HepG2 (cell line): ENCODE measurements around the gene FYB1.

ENCODE experiments used
- ARNTL ChIP-seq: sonication (generic); formaldehyde crosslinking; IDR thresholded peaks from 2 replicates; pipeline ENCODE4 v1.4.0; 2020; ENCODE audit warnings: mild to moderate bottlenecking, missing genetic modification reagents
- FOXJ3 ChIP-seq: sonication (generic); formaldehyde crosslinking; IDR thresholded peaks from 2 replicates; pipeline ENCODE4 v1.4.0; 2020; ENCODE audit warnings: missing genetic modification reagents, mild to moderate bottlenecking, borderline replicate concordance
- MXD4 ChIP-seq: IDR thresholded peaks from 2 replicates; pipeline ENCODE4 v1.6.1; 2016; ENCODE audit warnings: mild to moderate bottlenecking, missing biosample characterization, missing genetic modification reagents
- NFYC ChIP-seq: IDR thresholded peaks from 2 replicates; pipeline ENCODE4 v1.6.1; 2016; ENCODE audit warnings: missing genetic modification reagents, missing compliant biosample characterization
- ONECUT2 ChIP-seq: sonication (generic); formaldehyde crosslinking; IDR thresholded peaks from 2 replicates; pipeline ENCODE4 v1.4.0; 2020; ENCODE audit warnings: missing genetic modification reagents
- POLR2AphosphoS5 ChIP-seq: IDR thresholded peaks from 2 replicates; pipeline ENCODE4 v1.6.1; 2012; ENCODE audit warnings: low read depth, low read length
- SMC3 ChIP-seq: IDR thresholded peaks from 2 replicates; pipeline ENCODE4 v1.6.1; 2011; ENCODE audit warnings: low read length, improper control_type of control experiment
- TBL1XR1 ChIP-seq: fragments of 150-350 bp; IDR thresholded peaks from 2 replicates; pipeline ENCODE4 v1.6.1; 2014; ENCODE audit warnings: borderline replicate concordance, low read length; ENCODE audit not compliant: partially characterized antibody
- ZBTB7B ChIP-seq: sonication (generic); formaldehyde crosslinking; IDR thresholded peaks from 2 replicates; pipeline ENCODE4 v1.4.0; 2020; ENCODE audit warnings: missing genetic modification reagents
- ZBTB8A ChIP-seq: sonication (generic); formaldehyde crosslinking; IDR thresholded peaks from 2 replicates; pipeline ENCODE4 v1.4.0; 2020; ENCODE audit warnings: mild to moderate bottlenecking, low read depth, missing genetic modification reagents, borderline replicate concordance
- ZSCAN31 ChIP-seq: sonication (generic); formaldehyde crosslinking; IDR thresholded peaks from 2 replicates; pipeline ENCODE4 v1.5.0; 2020; ENCODE audit warnings: low read depth, mild to moderate bottlenecking, missing genetic modification reagents
- TF ChIP-seq, protein P1 (sequence below): sonication (generic); formaldehyde crosslinking; IDR thresholded peaks from 2 replicates; pipeline ENCODE4 v1.5.0; 2020; ENCODE audit warnings: mild to moderate bottlenecking, missing genetic modification reagents, moderate library complexity

DNA sequence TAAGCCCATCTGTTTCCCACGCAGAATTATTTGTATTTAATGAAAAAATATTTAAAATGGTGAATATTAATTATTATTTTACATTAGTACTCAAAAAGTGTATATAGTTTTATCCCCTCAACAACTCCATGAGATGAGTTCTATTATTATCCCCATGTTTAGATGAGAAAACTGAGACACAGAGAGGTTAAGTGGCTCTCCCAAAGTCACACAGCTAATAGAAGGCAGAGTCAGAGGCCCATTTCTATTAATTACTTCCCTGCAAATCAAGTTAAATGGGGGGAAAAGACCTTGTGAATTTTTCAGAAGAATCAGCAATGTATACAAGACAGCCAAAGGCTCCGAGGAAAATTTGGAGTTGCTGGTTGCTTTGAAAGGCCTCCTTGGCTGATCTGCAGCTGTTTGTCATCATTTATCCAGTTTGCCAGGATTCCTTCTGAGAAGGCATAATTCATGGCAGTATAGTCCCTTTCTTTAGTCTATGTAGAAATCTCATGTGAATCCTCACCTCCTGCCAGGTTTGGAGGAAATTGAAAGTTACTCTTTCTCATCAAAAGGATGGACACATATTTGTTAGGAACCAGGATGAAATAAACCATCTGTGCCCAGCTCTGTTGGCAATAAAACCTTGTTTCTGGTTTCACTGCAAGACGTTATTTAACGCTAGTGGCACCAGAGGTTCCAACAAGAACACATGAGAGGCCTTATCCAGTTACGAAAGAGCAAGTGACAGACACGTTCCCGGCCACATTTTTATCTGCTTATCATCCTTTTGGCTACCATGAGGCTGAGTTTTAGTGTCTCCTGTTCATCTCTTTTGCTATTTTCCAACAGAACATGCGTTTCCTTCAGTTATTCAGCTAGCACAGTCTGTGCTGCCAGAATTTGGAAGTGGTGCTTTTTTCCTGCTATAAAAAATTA, 621 bp downstream of the FYB1 start:
- no peak for TF ChIP-seq FOXJ3 (CRISPR knock-in tag)
- TF ChIP-seq ZBTB8A (CRISPR knock-in tag), result no peak
- TF ChIP-seq ARNTL, result no peak
- TF ChIP-seq, protein P1, sequence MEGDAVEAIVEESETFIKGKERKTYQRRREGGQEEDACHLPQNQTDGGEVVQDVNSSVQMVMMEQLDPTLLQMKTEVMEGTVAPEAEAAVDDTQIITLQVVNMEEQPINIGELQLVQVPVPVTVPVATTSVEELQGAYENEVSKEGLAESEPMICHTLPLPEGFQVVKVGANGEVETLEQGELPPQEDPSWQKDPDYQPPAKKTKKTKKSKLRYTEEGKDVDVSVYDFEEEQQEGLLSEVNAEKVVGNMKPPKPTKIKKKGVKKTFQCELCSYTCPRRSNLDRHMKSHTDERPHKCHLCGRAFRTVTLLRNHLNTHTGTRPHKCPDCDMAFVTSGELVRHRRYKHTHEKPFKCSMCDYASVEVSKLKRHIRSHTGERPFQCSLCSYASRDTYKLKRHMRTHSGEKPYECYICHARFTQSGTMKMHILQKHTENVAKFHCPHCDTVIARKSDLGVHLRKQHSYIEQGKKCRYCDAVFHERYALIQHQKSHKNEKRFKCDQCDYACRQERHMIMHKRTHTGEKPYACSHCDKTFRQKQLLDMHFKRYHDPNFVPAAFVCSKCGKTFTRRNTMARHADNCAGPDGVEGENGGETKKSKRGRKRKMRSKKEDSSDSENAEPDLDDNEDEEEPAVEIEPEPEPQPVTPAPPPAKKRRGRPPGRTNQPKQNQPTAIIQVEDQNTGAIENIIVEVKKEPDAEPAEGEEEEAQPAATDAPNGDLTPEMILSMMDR (CRISPR knock-in tag), result no peak
- no peak for TF ChIP-seq MXD4 (CRISPR knock-in tag)
- TF ChIP-seq ZSCAN31 (CRISPR knock-in tag), result no peak
- no peak for TF ChIP-seq ONECUT2 (CRISPR knock-in tag)
- no peak for TF ChIP-seq TBL1XR1
- no peak for TF ChIP-seq SMC3
- TF ChIP-seq NFYC (CRISPR knock-in tag), result no peak
- TF ChIP-seq POLR2AphosphoS5, result no peak
- TF ChIP-seq ZBTB7B (CRISPR knock-in tag), result no peak
